Suprapubic skin (tissue), 4 donors: Measurements from ENCODE around the gene TSPAN17. TPM values are rescaled to one million over a fixed set of nuclear protein-coding genes. Genes with fewer than 3 reads are reported as not detected.

ENCODE experiments used
- DNase-seq, 2 donors: peaks; one replicate each; pipeline ENCODE4 v3.0.0-alpha.2; 2019; ENCODE audit warnings: low spot score in 2 of 2
- H3K27ac ChIP-seq: fragments of 200-600 bp; sonication (generic); one replicate; pipeline ENCODE4 v1.5.1; 2019
- H3K27me3 ChIP-seq: fragments of 200-600 bp; sonication (generic); one replicate; pipeline ENCODE4 v1.5.1; 2019
- H3K36me3 ChIP-seq: fragments of 200-600 bp; sonication (generic); one replicate; pipeline ENCODE4 v1.5.1; 2019
- H3K4me1 ChIP-seq: fragments of 200-600 bp; sonication (generic); one replicate; pipeline ENCODE4 v1.5.1; 2019
- H3K4me3 ChIP-seq: fragments of 200-600 bp; sonication (generic); one replicate; pipeline ENCODE4 v1.5.1; 2019; ENCODE audit warnings: mild to moderate bottlenecking
- H3K9me3 ChIP-seq: fragments of 200-600 bp; sonication (generic); one replicate; pipeline ENCODE4 v1.5.1; 2019
- CTCF ChIP-seq, 2 donors: fragments of 200-600 bp in 1 of 2; fragments of 450-650 bp in 1 of 2; sonication (generic) in 1 of 2; IDR thresholded peaks; one replicate each; pipeline ENCODE4 v1.5.1; 2016 to 2019; ENCODE audit warnings: antibody characterized with exemption in 2 of 2, mild to moderate bottlenecking in 1 of 2, moderate library complexity in 1 of 2
- EP300 ChIP-seq: sonication (generic); formaldehyde crosslinking; IDR thresholded peaks from one replicate; pipeline ENCODE4 v1.6.1; 2017; ENCODE audit warnings: antibody characterized with exemption
- POLR2A ChIP-seq, 2 donors: fragments of 450-650 bp; IDR thresholded peaks; one replicate each; pipeline ENCODE4 v1.6.1; 2017; ENCODE audit warnings: antibody characterized with exemption in 2 of 2, mild to moderate bottlenecking in 2 of 2, moderate library complexity in 2 of 2
- POLR2AphosphoS5 ChIP-seq, 3 donors: sonication (generic); formaldehyde crosslinking; IDR thresholded peaks; one replicate each; pipeline ENCODE4 v1.6.1; 2017; ENCODE audit warnings: antibody characterized with exemption in 3 of 3
- WGBS: methylation state at CpG from one replicate; pipeline ENCODE4 v1.1.5; 2018; 5-methylcytosine and 5-hydroxymethylcytosine counted together
- total RNA-seq, 4 donors: library from RNA; depleted of rRNA; stranded (reverse); fragments of >200 nt; gene quantifications; one replicate each; pipeline ENCODE4 v1.1.0, GENCODE V29; 2016

The TSPAN17 gene
- total RNA-seq, 4 donors from 2014 or later: 14.6 to 22.3 (median 17.7) TPM

GRCh38 chr5:176651472-176651980 is 4.2 kb downstream of the TSPAN17 start:
- Histone ChIP-seq H3K36me3 (peaks cover 27% of the 10 kb centered on the region), H3K27ac (no peak overlapping the region), H3K9me3 (no peaks in the 10 kb centered on the region), H3K27me3 (no peaks in the 10 kb centered on the region), H3K4me3 (no peak overlapping the region), H3K4me1 (peaks cover 26% of the 10 kb centered on the region)
- TF ChIP-seq POLR2A (IDR thresholded peaks at IDR 0.05): no peak
- no peak for TF ChIP-seq EP300
- TF ChIP-seq POLR2AphosphoS5 (IDR thresholded peaks at IDR 0.05): no peak
- TF ChIP-seq CTCF (IDR thresholded peaks at IDR 0.05): no peak
- WGBS: 95% methylated on average over 17 of the region's 17 CpGs
- DNase-seq: no peak

- peaks cover 22% of the 10 kb centered on the region for H3K4me1 ChIP-seq
- no peak overlapping the region for H3K4me3 ChIP-seq
- no peak for DNase-seq
- H3K27ac ChIP-seq: no peak overlapping the region
- TF ChIP-seq EP300: no peak
- TF ChIP-seq CTCF (IDR thresholded peaks at IDR 0.05): no peak
- TF ChIP-seq POLR2AphosphoS5 (IDR thresholded peaks at IDR 0.05): no peak
- TF ChIP-seq POLR2A (IDR thresholded peaks at IDR 0.05): no peak
- 74% methylated on average over 8 of the region's 8 CpGs for WGBS
- no peaks in the 10 kb centered on the region for H3K9me3 ChIP-seq
- H3K36me3 ChIP-seq: peaks cover 33% of the 10 kb centered on the region
- no peaks in the 10 kb centered on the region for H3K27me3 ChIP-seq
These were observed 4.9 kb downstream of the TSPAN17 start for GRCh38 chr5:176652136-176652535.

GRCh38 chr5:176653401-176654385 is 6.4 kb downstream of the TSPAN17 start:
- Histone ChIP-seq H3K4me1 (peaks cover 16% of the 10 kb centered on the region), H3K27ac (no peak overlapping the region), H3K27me3 (no peaks in the 10 kb centered on the region), H3K36me3 (peaks cover 38% of the 10 kb centered on the region), H3K9me3 (no peaks in the 10 kb centered on the region), H3K4me3 (no peak overlapping the region)
- TF ChIP-seq EP300 (no peak), POLR2A (IDR thresholded peaks at IDR 0.05) (no peak), CTCF (IDR thresholded peaks at IDR 0.05) (no peak), POLR2AphosphoS5 (IDR thresholded peaks at IDR 0.05) (no peak)
- DNase-seq: no peak
- 43% methylated on average over 14 of the region's 18 CpGs for WGBS

- no peak for DNase-seq
- H3K27me3 ChIP-seq: no peaks in the 10 kb centered on the region
- no peak overlapping the region for H3K27ac ChIP-seq
- H3K36me3 ChIP-seq: peaks cover 38% of the 10 kb centered on the region
- WGBS: 48% methylated on average over 8 of the region's 14 CpGs
- H3K4me3 ChIP-seq: no peak overlapping the region
- H3K9me3 ChIP-seq: no peaks in the 10 kb centered on the region
- TF ChIP-seq POLR2AphosphoS5 (IDR thresholded peaks at IDR 0.05) (no peak), CTCF (IDR thresholded peaks at IDR 0.05) (no peak), POLR2A (IDR thresholded peaks at IDR 0.05) (no peak), EP300 (no peak)
- H3K4me1 ChIP-seq: peaks cover 14% of the 10 kb centered on the region
These were observed 7.6 kb downstream of the TSPAN17 start for GRCh38 chr5:176654856-176655255.

GRCh38 chr5:176656467-176656990 is 9.2 kb downstream of the TSPAN17 start:
- Histone ChIP-seq H3K4me1 (peaks cover 9% of the 10 kb centered on the region), H3K27me3 (peaks cover 4% of the 10 kb centered on the region), H3K9me3 (no peaks in the 10 kb centered on the region), H3K36me3 (peaks cover 38% of the 10 kb centered on the region), H3K27ac (no peak overlapping the region), H3K4me3 (no peak overlapping the region)
- TF ChIP-seq POLR2A (IDR thresholded peaks at IDR 0.05): no peak
- no peak for TF ChIP-seq POLR2AphosphoS5 (IDR thresholded peaks at IDR 0.05)
- no peak for TF ChIP-seq EP300
- TF ChIP-seq CTCF (IDR thresholded peaks at IDR 0.05): no peak
- WGBS: 95% methylated on average over 6 of the region's 13 CpGs
- DNase-seq: no peak
